Peyer's patch (tissue), 4 donors: ENCODE data around the gene ANP32E. TPM values are rescaled to one million over a fixed set of nuclear protein-coding genes. Genes with fewer than 3 reads are reported as not detected.

Experiments used
- DNase-seq, 3 donors: peaks; one replicate each; pipeline ENCODE4 v3.0.0-alpha.2; 2017 to 2019
- H3K27ac ChIP-seq, 4 donors: fragments of 200-600 bp; sonication (generic); one replicate each; pipeline ENCODE4 v1.5.1; 2016 to 2019
- H3K27me3 ChIP-seq, 2 donors: fragments of 200-600 bp; sonication (generic); one replicate each; pipeline ENCODE4 v1.5.1; 2019
- H3K36me3 ChIP-seq, 3 donors: fragments of 200-600 bp; sonication (generic); one replicate each; pipeline ENCODE4 v1.5.1; 2016 to 2019
- H3K4me1 ChIP-seq, 4 donors: fragments of 200-600 bp; sonication (generic); one replicate each; pipeline ENCODE4 v1.5.1; 2016 to 2019
- H3K4me3 ChIP-seq, 4 donors: fragments of 200-600 bp; sonication (generic); 1 replicate in 3 of 4; 2 replicates in 1 of 4; pipeline ENCODE4 v1.5.1; 2016 to 2019; ENCODE audit warnings: mild to moderate bottlenecking in 1 of 4
- H3K9me3 ChIP-seq, 4 donors: fragments of 200-600 bp; sonication (generic); one replicate each; pipeline ENCODE4 v1.5.1; 2016 to 2019; ENCODE audit warnings: mild to moderate bottlenecking in 1 of 4
- POLR2A ChIP-seq, 2 donors: fragments of 450-650 bp; IDR thresholded peaks; one replicate each; pipeline ENCODE4 v1.5.1; 2017; ENCODE audit warnings: antibody characterized with exemption in 2 of 2, mild to moderate bottlenecking in 2 of 2, moderate library complexity in 2 of 2
- total RNA-seq, 4 donors: library from RNA; depleted of rRNA; stranded (reverse); fragments of >200 nt; gene quantifications; one replicate each; pipeline ENCODE4 v1.1.0, GENCODE V29; 2016
- TF ChIP-seq, protein P1 (sequence below), 6 experiments: fragments of 450-650 bp in 4 of 6; fragments of 200-600 bp in 2 of 6; sonication (generic) in 1 of 6; IDR thresholded peaks; one replicate each; pipeline ENCODE4 v1.5.1; 2017 to 2019; ENCODE audit warnings: antibody characterized with exemption in 6 of 6, mild to moderate bottlenecking in 3 of 6, moderate library complexity in 1 of 6

ANP32E gene
- total RNA-seq, 4 donors from 2014 or later = 7.3 to 24.8 (median 9.9) TPM

GRCh38 chr1:150268340-150268704, 32.4 kb upstream of the ANP32E start:
- no peaks in the 10 kb centered on the region for H3K9me3 ChIP-seq
- peak overlapping the region; percentile 81 to 97 (median 87) for H3K4me3 ChIP-seq
- peaks cover 0 to 33% (median 0%) of the 10 kb centered on the region in 3 donors for H3K36me3 ChIP-seq
- TF ChIP-seq, protein P1, sequence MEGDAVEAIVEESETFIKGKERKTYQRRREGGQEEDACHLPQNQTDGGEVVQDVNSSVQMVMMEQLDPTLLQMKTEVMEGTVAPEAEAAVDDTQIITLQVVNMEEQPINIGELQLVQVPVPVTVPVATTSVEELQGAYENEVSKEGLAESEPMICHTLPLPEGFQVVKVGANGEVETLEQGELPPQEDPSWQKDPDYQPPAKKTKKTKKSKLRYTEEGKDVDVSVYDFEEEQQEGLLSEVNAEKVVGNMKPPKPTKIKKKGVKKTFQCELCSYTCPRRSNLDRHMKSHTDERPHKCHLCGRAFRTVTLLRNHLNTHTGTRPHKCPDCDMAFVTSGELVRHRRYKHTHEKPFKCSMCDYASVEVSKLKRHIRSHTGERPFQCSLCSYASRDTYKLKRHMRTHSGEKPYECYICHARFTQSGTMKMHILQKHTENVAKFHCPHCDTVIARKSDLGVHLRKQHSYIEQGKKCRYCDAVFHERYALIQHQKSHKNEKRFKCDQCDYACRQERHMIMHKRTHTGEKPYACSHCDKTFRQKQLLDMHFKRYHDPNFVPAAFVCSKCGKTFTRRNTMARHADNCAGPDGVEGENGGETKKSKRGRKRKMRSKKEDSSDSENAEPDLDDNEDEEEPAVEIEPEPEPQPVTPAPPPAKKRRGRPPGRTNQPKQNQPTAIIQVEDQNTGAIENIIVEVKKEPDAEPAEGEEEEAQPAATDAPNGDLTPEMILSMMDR (IDR thresholded peaks at IDR 0.05) = no peak
- no peak for TF ChIP-seq POLR2A (IDR thresholded peaks at IDR 0.05)
- peaks cover 0 to 26% (median 10%) of the 10 kb centered on the region in 4 donors for H3K4me1 ChIP-seq
- H3K27ac ChIP-seq = peak overlapping the region; percentile 90 to 95 (median 92)
- H3K27me3 ChIP-seq = no peaks in the 10 kb centered on the region
- peak; percentile 24 to 65 (median 57) for DNase-seq

DNA sequence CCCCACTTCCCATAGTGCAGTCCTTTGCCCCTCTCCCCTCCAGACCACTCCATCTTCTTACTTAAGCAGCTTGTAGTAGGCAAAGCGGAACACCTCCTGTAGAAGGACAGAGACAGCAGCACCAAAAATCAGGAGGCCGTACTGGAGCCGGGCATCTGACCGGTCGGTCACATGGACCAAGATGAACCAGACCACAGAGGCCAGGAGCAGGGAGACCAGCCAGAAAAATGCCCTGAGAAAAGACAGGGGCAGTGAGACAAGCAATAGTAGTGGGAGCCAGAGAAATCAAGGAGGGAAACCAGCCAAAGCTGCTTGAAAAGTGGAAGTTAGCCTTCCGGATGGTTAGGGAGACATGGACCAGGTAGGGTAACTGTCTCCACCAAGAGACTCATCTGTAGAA, 32.0 kb upstream of the ANP32E start:
- Histone ChIP-seq H3K9me3 (no peaks in the 10 kb centered on the region), H3K4me3 (peak overlapping the region; percentile 81 to 97 (median 87)), H3K27me3 (no peaks in the 10 kb centered on the region), H3K4me1 (peaks cover 0 to 26% (median 10%) of the 10 kb centered on the region in 4 donors), H3K36me3 (peaks cover 0 to 33% (median 0%) of the 10 kb centered on the region in 3 donors), H3K27ac (peak overlapping the region; percentile 90 to 95 (median 92))
- DNase-seq = no peak
- no peak for TF ChIP-seq POLR2A (IDR thresholded peaks at IDR 0.05)
- TF ChIP-seq, protein P1 (IDR thresholded peaks at IDR 0.05) = no peak

DNA sequence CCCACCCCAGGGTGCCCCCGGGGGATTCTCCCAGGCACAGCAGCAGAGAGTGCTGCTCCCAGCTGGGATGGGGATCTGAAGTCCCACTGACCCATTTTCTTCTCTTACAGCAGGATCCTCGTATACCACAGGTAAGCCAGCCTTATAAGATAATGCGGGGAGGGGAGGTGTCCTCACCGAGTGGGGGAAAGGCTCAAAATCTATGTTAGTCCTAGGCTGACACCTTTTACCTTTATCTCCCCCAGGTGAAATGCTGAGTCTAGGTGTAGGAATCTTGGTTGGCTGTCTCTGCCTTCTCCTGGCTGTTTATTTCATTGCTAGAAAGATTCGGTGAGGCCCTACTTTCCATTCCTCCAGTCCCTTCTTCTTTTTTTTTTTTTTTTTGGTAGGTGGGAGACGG, 27.6 kb upstream of the ANP32E start:
- H3K9me3 ChIP-seq = no peaks in the 10 kb centered on the region
- no peaks in the 10 kb centered on the region for H3K27me3 ChIP-seq
- no peak overlapping the region for H3K4me3 ChIP-seq
- DNase-seq = no peak
- H3K4me1 ChIP-seq = peaks cover 0 to 21% (median 8%) of the 10 kb centered on the region in 4 donors
- no peak overlapping the region for H3K27ac ChIP-seq
- TF ChIP-seq POLR2A (IDR thresholded peaks at IDR 0.05) = no peak
- TF ChIP-seq, protein P1 (IDR thresholded peaks at IDR 0.05) = no peak
- H3K36me3 ChIP-seq = peaks cover 0 to 33% (median 0%) of the 10 kb centered on the region in 3 donors

DNA sequence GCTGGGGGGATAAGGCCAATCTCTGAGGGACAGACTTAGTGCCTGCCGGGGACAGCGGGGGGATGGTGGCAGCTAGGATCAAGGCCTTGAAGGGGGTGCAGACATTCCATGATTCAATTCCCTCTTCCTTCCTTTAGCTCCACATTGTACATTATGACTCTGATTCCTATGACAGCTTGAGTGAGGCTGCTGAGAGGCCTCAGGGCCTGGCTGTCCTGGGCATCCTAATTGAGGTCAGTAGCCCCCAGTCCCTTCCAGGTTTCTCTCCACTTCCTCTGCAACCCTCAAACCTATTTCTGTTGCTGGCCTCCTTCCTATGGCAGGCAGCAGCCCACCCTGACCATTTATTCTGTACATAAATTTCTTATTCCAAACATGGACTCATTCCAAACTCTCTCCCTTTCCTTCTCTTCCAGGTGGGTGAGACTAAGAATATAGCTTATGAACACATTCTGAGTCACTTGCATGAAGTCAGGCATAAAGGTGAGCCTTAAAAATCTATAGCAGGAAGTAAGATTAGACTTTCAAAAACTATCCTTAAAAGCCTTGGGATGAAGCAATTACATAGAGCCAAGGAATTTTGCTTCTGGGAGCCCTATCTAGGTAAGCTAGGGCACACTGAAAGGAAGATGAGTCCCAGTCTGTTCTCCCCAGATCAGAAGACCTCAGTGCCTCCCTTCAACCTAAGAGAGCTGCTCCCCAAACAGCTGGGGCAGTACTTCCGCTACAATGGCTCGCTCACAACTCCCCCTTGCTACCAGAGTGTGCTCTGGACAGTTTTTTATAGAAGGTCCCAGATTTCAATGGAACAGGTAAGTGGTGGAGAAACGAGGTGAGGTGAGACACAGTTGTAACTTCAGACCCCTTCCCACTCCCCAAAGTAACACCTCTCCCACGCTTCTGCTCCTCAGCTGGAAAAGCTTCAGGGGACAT, 26.7 kb upstream of the ANP32E start:
- Histone ChIP-seq H3K4me1 (peaks cover 0 to 17% (median 3%) of the 10 kb centered on the region in 4 donors), H3K27ac (no peak overlapping the region), H3K4me3 (no peak overlapping the region), H3K27me3 (no peaks in the 10 kb centered on the region), H3K9me3 (no peaks in the 10 kb centered on the region), H3K36me3 (peaks cover 0 to 33% (median 0%) of the 10 kb centered on the region in 3 donors)
- TF ChIP-seq, protein P1 (IDR thresholded peaks at IDR 0.05) = no peak
- TF ChIP-seq POLR2A (IDR thresholded peaks at IDR 0.05) = no peak
- DNase-seq = no peak

GRCh38 chr1:150261367-150261766, 25.5 kb upstream of the ANP32E start:
- no peak for TF ChIP-seq POLR2A (IDR thresholded peaks at IDR 0.05)
- TF ChIP-seq, protein P1 (IDR thresholded peaks at IDR 0.05) = no peak
- Histone ChIP-seq H3K27ac (no peak overlapping the region), H3K9me3 (no peaks in the 10 kb centered on the region), H3K27me3 (no peaks in the 10 kb centered on the region), H3K4me1 (peaks cover 0 to 8% (median 0%) of the 10 kb centered on the region in 4 donors), H3K36me3 (peaks cover 0 to 22% (median 0%) of the 10 kb centered on the region in 3 donors), H3K4me3 (no peak overlapping the region)
- no peak for DNase-seq
